K562 (cell line): ENCODE measurements around the gene PPP1R15A. TPM values are rescaled to one million over a fixed set of nuclear protein-coding genes. Genes with fewer than 3 reads are reported as not detected.

Source experiments
- CBX5 ChIP-seq: IDR thresholded peaks from 2 replicates; pipeline ENCODE4 v1.6.1; 2014; ENCODE audit warnings: low read depth, borderline replicate concordance
- DPF2 ChIP-seq: fragments of 450-650 bp; IDR thresholded peaks from 2 replicates; pipeline ENCODE4 v1.6.1; 2016
- MXI1 ChIP-seq: IDR thresholded peaks from 2 replicates; pipeline ENCODE4 v1.6.1; 2011; ENCODE audit warnings: low read depth, mild to moderate bottlenecking, improper control_type of control experiment, low read length
- NCOR1 ChIP-seq: fragments of 450-650 bp; IDR thresholded peaks from 2 replicates; pipeline ENCODE4 v1.6.1; 2016; ENCODE audit warnings: mild to moderate bottlenecking, moderate library complexity
- NFRKB ChIP-seq: fragments of 450-650 bp; IDR thresholded peaks from 2 replicates; pipeline ENCODE4 v1.6.1; 2016; ENCODE audit warnings: low read depth
- POLR2AphosphoS2 ChIP-seq: IDR thresholded peaks from 2 replicates; pipeline ENCODE4 v1.6.1; 2012; ENCODE audit warnings: low read length, improper control_type of control experiment
- RBFOX2 ChIP-seq: fragments of 200-400 bp; formaldehyde crosslinking; IDR thresholded peaks from 2 replicates; pipeline ENCODE4 v1.6.1; 2017; ENCODE audit warnings: low read depth, mild to moderate bottlenecking, low read length, moderate library complexity
- RFX5 ChIP-seq: IDR thresholded peaks from 2 replicates; pipeline ENCODE4 v1.6.1; 2011; ENCODE audit warnings: low read depth, mild to moderate bottlenecking, improper control_type of control experiment, low read length
- RFX7 ChIP-seq: fragments of 250-450 bp; sonication (Bioruptor Pico); IDR thresholded peaks from 2 replicates; pipeline ENCODE4 v1.5.1; 2021; ENCODE audit warnings: mild to moderate bottlenecking
- SMAD2 ChIP-seq: fragments of 150-350 bp; IDR thresholded peaks from 2 replicates; pipeline ENCODE4 v1.6.1; 2014; ENCODE audit warnings: low read depth, mild to moderate bottlenecking, low read length
- STAG1 ChIP-seq: sonication (generic); formaldehyde crosslinking; IDR thresholded peaks from 2 replicates; pipeline ENCODE4 v1.5.0; 2020; ENCODE audit warnings: missing genetic modification reagents, borderline replicate concordance
- SUPT5H ChIP-seq: fragments of 450-650 bp; IDR thresholded peaks from 2 replicates; pipeline ENCODE4 v1.6.1; 2016
- TAF15 ChIP-seq: fragments of 200-400 bp; formaldehyde crosslinking; IDR thresholded peaks from 2 replicates; pipeline ENCODE4 v1.6.1; 2017; ENCODE audit warnings: mild to moderate bottlenecking, low read depth, low read length, moderate library complexity
- TAL1 ChIP-seq: fragments of 450-650 bp; IDR thresholded peaks from 2 replicates; pipeline ENCODE4 v1.6.1; 2016; ENCODE audit warnings: mild to moderate bottlenecking
- ZNF212 ChIP-seq: fragments of 450-650 bp; formaldehyde crosslinking; IDR thresholded peaks from 2 replicates; pipeline ENCODE4 v1.4.0; 2020; ENCODE audit warnings: mild to moderate bottlenecking
- ZNF384 ChIP-seq: IDR thresholded peaks from 2 replicates; pipeline ENCODE4 v1.6.1; 2012; ENCODE audit warnings: low read depth, low read length, improper control_type of control experiment
- polyA plus RNA-seq, 8 experiments: library from polyadenylated mRNA; depleted of rRNA in 4 of 8; stranded (reverse) in 5 of 8; unstranded in 3 of 8; fragments of >200 nt; fragmentation: Nextera tagmentation in 2 of 8; fragmentation: Illumina TruSeq in 1 of 8; extraction: Ambion mirVana in 2 of 8; extraction: Trizol in 1 of 8; gene quantifications; 2 replicates each; pipeline versions ENCODE4 v1.2.1 to v1.2.3, GENCODE V29; 2011 to 2014; ENCODE audit warnings: inconsistent platforms in 1 of 8, missing spikeins in 1 of 8
- total RNA-seq, 7 experiments: library from RNA; depleted of rRNA in 6 of 7; stranded (reverse); fragments of >200 nt in 6 of 7; fragmentation: Illumina TruSeq in 2 of 7; extraction: Trizol in 2 of 7; gene quantifications; 2 replicates each; pipeline versions ENCODE4 v1.2.1 to v1.2.3, GENCODE V29; 2011 to 2021; ENCODE audit warnings: low replicate concordance in 1 of 7
- TF ChIP-seq, protein P1 (sequence below): fragments of 450-650 bp; IDR thresholded peaks from 2 replicates; pipeline ENCODE4 v1.6.1; 2014; ENCODE audit warnings: low read depth, mild to moderate bottlenecking, moderate library complexity, borderline replicate concordance
- TF ChIP-seq, protein P2 (sequence below): fragments of 250-450 bp; sonication (Bioruptor Pico); IDR thresholded peaks from 2 replicates; pipeline ENCODE4 v1.5.1; 2021; ENCODE audit warnings: mild to moderate bottlenecking
- TF ChIP-seq, protein P3 (sequence below): fragments of 450-650 bp; IDR thresholded peaks from 2 replicates; pipeline ENCODE4 v1.6.1; 2016; ENCODE audit warnings: low read depth

PPP1R15A gene
- total and polyA plus RNA-seq, 9 of the 15 experiments (the other 6 are each of a cell fraction or from before 2014, with no cell fraction given): 0.42 to 73.7 (median 44.0) TPM

DNA sequence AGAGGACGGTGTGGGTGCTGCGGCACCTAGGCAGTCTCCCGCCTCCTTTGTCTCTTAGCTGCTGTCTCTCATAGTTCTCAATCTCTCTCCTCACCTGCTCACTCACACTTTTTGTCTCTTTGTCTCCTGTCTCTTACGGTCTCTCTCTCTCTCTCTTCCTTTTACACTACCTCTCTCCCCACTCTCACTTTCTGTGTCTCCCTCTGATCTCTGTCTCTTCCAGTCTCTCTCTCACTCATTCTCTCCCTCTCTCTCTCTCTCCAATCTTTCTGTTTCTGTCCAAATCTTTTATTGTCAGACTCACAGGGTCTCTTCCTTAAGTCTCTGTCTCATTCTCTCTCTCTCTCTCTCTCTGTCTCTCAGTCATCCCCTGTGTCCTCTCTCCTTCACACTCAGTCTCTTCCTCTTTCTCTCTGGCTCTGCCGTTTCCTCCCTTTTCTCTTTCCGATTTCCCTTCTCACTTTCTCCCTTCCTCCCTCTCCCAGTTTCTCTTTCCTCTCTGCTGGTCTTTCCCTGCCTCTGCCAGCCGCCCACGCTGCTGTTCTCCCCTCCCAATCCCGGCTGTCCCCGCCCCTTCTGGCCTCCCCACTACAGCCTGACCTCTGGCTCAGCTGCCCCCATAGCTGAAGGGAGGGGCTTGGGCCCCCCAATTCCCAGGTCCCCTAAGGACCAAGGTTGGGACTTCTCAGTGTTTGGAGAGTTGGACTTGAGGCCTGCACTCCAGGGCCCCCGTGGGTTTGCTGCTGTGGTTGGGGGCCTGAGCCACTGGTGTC, 3.9 kb upstream of the PPP1R15A start, which contains the start of gene PLEKHA4 (continued):
- TF ChIP-seq, protein P1, sequence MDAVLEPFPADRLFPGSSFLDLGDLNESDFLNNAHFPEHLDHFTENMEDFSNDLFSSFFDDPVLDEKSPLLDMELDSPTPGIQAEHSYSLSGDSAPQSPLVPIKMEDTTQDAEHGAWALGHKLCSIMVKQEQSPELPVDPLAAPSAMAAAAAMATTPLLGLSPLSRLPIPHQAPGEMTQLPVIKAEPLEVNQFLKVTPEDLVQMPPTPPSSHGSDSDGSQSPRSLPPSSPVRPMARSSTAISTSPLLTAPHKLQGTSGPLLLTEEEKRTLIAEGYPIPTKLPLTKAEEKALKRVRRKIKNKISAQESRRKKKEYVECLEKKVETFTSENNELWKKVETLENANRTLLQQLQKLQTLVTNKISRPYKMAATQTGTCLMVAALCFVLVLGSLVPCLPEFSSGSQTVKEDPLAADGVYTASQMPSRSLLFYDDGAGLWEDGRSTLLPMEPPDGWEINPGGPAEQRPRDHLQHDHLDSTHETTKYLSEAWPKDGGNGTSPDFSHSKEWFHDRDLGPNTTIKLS: no peak
- TF ChIP-seq MXI1 (no peak), ZNF384 (no peak), NFRKB (peak; percentile 79), SUPT5H (peak; percentile 68), NCOR1 (no peak), RBFOX2 (no peak), STAG1 (no peak), CBX5 (no peak), DPF2 (peak; percentile 80), RFX7 (CRISPR knock-in tag) (no peak), POLR2AphosphoS2 (no peak), TAL1 (peak; percentile 33; the same call in 1 of the 2 replicates), ZNF212 (no peak), RFX5 (no peak), TAF15 (no peak), SMAD2 (no peak)
- TF ChIP-seq, protein P2, sequence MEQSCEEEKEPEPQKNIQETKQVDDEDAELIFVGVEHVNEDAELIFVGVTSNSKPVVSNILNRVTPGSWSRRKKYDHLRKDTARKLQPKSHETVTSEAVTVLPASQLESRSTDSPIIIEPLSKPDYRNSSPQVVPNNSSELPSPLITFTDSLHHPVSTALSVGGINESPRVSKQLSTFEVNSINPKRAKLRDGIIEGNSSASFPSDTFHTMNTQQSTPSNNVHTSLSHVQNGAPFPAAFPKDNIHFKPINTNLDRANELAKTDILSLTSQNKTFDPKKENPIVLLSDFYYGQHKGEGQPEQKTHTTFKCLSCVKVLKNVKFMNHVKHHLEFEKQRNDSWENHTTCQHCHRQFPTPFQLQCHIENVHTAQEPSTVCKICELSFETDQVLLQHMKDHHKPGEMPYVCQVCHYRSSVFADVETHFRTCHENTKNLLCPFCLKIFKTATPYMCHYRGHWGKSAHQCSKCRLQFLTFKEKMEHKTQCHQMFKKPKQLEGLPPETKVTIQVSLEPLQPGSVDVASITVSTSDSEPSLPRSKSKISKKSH (CRISPR knock-in tag): no peak
- TF ChIP-seq, protein P3, sequence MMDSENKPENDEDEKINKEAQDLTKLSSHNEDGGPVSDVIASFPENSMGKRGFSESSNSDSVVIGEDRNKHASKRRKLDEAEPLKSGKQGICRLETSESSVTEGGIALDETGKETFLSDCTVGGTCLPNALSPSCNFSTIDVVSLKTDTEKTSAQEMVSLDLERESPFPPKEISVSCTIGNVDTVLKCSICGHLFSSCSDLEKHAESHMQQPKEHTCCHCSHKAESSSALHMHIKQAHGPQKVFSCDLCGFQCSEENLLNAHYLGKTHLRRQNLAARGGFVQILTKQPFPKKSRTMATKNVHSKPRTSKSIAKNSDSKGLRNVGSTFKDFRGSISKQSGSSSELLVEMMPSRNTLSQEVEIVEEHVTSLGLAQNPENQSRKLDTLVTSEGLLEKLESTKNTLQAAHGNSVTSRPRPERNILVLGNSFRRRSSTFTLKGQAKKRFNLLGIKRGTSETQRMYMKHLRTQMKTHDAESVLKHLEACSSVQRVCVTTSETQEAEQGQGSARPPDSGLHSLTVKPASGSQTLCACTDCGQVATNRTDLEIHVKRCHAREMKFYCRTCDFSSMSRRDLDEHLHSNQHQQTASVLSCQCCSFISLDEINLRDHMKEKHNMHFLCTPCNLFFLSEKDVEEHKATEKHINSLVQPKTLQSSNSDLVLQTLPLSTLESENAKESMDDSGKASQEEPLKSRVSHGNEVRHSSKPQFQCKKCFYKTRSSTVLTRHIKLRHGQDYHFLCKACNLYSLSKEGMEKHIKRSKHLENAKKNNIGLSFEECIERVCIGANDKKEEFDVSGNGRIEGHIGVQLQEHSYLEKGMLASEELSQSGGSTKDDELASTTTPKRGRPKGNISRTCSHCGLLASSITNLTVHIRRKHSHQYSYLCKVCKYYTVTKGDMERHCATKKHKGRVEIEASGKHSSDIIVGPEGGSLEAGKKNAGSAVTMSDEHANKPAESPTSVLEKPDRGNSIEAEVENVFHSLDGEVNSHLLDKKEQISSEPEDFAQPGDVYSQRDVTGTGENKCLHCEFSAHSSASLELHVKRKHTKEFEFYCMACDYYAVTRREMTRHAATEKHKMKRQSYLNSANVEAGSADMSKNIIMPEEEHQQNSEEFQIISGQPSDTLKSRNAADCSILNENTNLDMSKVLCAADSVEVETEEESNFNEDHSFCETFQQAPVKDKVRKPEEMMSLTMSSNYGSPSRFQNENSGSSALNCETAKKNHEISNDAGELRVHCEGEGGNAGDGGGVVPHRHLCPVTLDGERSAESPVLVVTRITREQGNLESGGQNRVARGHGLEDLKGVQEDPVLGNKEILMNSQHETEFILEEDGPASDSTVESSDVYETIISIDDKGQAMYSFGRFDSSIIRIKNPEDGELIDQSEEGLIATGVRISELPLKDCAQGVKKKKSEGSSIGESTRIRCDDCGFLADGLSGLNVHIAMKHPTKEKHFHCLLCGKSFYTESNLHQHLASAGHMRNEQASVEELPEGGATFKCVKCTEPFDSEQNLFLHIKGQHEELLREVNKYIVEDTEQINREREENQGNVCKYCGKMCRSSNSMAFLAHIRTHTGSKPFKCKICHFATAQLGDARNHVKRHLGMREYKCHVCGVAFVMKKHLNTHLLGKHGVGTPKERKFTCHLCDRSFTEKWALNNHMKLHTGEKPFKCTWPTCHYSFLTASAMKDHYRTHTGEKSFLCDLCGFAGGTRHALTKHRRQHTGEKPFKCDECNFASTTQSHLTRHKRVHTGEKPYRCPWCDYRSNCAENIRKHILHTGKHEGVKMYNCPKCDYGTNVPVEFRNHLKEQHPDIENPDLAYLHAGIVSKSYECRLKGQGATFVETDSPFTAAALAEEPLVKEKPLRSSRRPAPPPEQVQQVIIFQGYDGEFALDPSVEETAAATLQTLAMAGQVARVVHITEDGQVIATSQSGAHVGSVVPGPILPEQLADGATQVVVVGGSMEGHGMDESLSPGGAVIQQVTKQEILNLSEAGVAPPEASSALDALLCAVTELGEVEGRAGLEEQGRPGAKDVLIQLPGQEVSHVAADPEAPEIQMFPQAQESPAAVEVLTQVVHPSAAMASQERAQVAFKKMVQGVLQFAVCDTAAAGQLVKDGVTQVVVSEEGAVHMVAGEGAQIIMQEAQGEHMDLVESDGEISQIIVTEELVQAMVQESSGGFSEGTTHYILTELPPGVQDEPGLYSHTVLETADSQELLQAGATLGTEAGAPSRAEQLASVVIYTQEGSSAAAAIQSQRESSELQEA: peak; percentile 41; the same call in 1 of the 2 replicates
